ENCODE data around the gene PLA2G2F.

The PLA2G2F gene

GRCh38 chr1:20167126-20167525 is 28.0 kb downstream of the PLA2G2F start:
- Histone ChIP-seq H3K4me1 (ENCODE audit: control insufficient read depth in 1 of 2, insufficient read depth in 1 of 2, low read depth in 1 of 2, low read length in 1 of 2) (peaks cover 0 to 4% of the 10 kb centered on the region in 2 experiments), H3K36me3 (no peaks in the 10 kb centered on the region), H3K4me3 (ENCODE audit: low read depth in 1 of 2, low read length in 1 of 2) (no peak overlapping the region), H3K27ac (no peak overlapping the region), H3K9me3 (no peaks in the 10 kb centered on the region), H3K27me3 (peaks cover 9% of the 10 kb centered on the region)
- no peak for TF ChIP-seq CTCF (IDR thresholded peaks at IDR 0.05)

- H3K4me3 ChIP-seq (ENCODE audit: low read depth in 1 of 2, low read length in 1 of 2) = no peak overlapping the region
- TF ChIP-seq CTCF (IDR thresholded peaks at IDR 0.05) = no peak
Observed at GRCh38 chr1:20168564-20169491, 29.7 kb downstream of the PLA2G2F start.

GRCh38 chr1:20169932-20170331 is 30.8 kb downstream of the PLA2G2F start:
- peaks cover 0 to 4% of the 10 kb centered on the region in 2 experiments for H3K4me1 ChIP-seq (ENCODE audit: control insufficient read depth in 1 of 2, insufficient read depth in 1 of 2, low read depth in 1 of 2, low read length in 1 of 2)
- H3K9me3 ChIP-seq = no peaks in the 10 kb centered on the region
- no peak overlapping the region for H3K4me3 ChIP-seq (ENCODE audit: low read depth in 1 of 2, low read length in 1 of 2)
- peaks cover 7% of the 10 kb centered on the region for H3K27me3 ChIP-seq
- H3K27ac ChIP-seq = no peak overlapping the region
- TF ChIP-seq CTCF (IDR thresholded peaks at IDR 0.05) = no peak
- no peaks in the 10 kb centered on the region for H3K36me3 ChIP-seq

More at GRCh38 chr1:20168564-20169491, 29.7 kb downstream of the PLA2G2F start:
- Histone ChIP-seq H3K36me3 (no peaks in the 10 kb centered on the region), H3K27me3 (peaks cover 9% of the 10 kb centered on the region), H3K4me1 (ENCODE audit: control insufficient read depth in 1 of 2, insufficient read depth in 1 of 2, low read depth in 1 of 2, low read length in 1 of 2) (peaks cover 0 to 4% of the 10 kb centered on the region in 2 experiments), H3K9me3 (no peaks in the 10 kb centered on the region), H3K27ac (no peak overlapping the region)

- TF ChIP-seq CTCF (IDR thresholded peaks at IDR 0.05) = no peak
- no peak overlapping the region for H3K27ac ChIP-seq
- H3K9me3 ChIP-seq = no peaks in the 10 kb centered on the region
- no peaks in the 10 kb centered on the region for H3K36me3 ChIP-seq
- H3K4me3 ChIP-seq (ENCODE audit: low read depth in 1 of 2, low read length in 1 of 2) = no peak overlapping the region
- no peaks in the 10 kb centered on the region for H3K27me3 ChIP-seq
- H3K4me1 ChIP-seq (ENCODE audit: control insufficient read depth in 1 of 2, insufficient read depth in 1 of 2, low read depth in 1 of 2, low read length in 1 of 2) = peaks cover 0 to 4% of the 10 kb centered on the region in 2 experiments
Observed at GRCh38 chr1:20172033-20172590, 33.0 kb downstream of the PLA2G2F start.

GRCh38 chr1:20174937-20175666 is 36.0 kb downstream of the PLA2G2F start:
- peaks cover 6% of the 10 kb centered on the region for H3K27me3 ChIP-seq
- H3K4me3 ChIP-seq (ENCODE audit: low read depth in 1 of 2, low read length in 1 of 2) = no peak overlapping the region
- no peak for TF ChIP-seq CTCF (IDR thresholded peaks at IDR 0.05)
- H3K27ac ChIP-seq = no peak overlapping the region
- H3K9me3 ChIP-seq = no peaks in the 10 kb centered on the region
- H3K36me3 ChIP-seq = no peaks in the 10 kb centered on the region
- peaks cover 0 to 4% of the 10 kb centered on the region in 2 experiments for H3K4me1 ChIP-seq (ENCODE audit: control insufficient read depth in 1 of 2, insufficient read depth in 1 of 2, low read depth in 1 of 2, low read length in 1 of 2)

Measured in neutrophil (primary cell).